ENCODE data around the gene CNOT6.

GRCh38 chr5:180607861-180608571 lies 113.8 kb downstream of the CNOT6 start:
- TF ChIP-seq CTCF (conservative IDR thresholded peaks at IDR 0.05 in 1 of 2, IDR thresholded peaks at IDR 0.05 in 1 of 2; ENCODE audit: low read depth in 1 of 2, low read length in 2 of 2) = no peak
- no peak for TF ChIP-seq EZH2 (IDR thresholded peaks at IDR 0.05; ENCODE audit: low read length, missing control alignments)

All from fibroblast of lung (primary cell).